Measurements from ENCODE around the gene MGAT5.

MGAT5 gene

GRCh38 chr2:134259994-134260393 is 6.1 kb downstream of the MGAT5 start:
- TF ChIP-seq EZH2phosphoT487 (IDR thresholded peaks at IDR 0.05; ENCODE audit: low read depth) = no peak
- TF ChIP-seq CTCF (IDR thresholded peaks at IDR 0.05; ENCODE audit: low read depth, low read length) = no peak
- H2AFZ ChIP-seq (ENCODE audit: low read depth, low read length) = no peak overlapping the region
- H3K4me3 ChIP-seq (ENCODE audit: low read length) = no peak overlapping the region
- H3K27ac ChIP-seq (ENCODE audit: low read length) = no peak overlapping the region
- peaks cover 27% of the 10 kb centered on the region for H3K27me3 ChIP-seq (ENCODE audit: low read depth, low read length)
- H3K9ac ChIP-seq (ENCODE audit: low read length) = no peak overlapping the region
- H3K4me1 ChIP-seq (ENCODE audit: low read length) = peaks cover 26% of the 10 kb centered on the region
- H3K9me3 ChIP-seq (ENCODE audit: insufficient read depth, low read length) = no peaks in the 10 kb centered on the region
- no peaks in the 10 kb centered on the region for H3K79me2 ChIP-seq (ENCODE audit: low read length)
- H3K36me3 ChIP-seq (replicated peaks; ENCODE audit: low read depth, low read length) = peaks cover under 1% of the 10 kb centered on the region
- peaks cover 36% of the 10 kb centered on the region for H4K20me1 ChIP-seq (ENCODE audit: insufficient read depth, low read length)
- peak overlapping the region; percentile 8; the same call in 1 of the 2 replicates for H3K4me2 ChIP-seq (ENCODE audit: low read length)

GRCh38 chr2:134260713-134261112 is 6.8 kb downstream of the MGAT5 start:
- H3K27ac ChIP-seq (ENCODE audit: low read length) = no peak overlapping the region
- H3K27me3 ChIP-seq (ENCODE audit: low read depth, low read length) = peaks cover 27% of the 10 kb centered on the region

GRCh38 chr2:134261398-134262131 is 7.7 kb downstream of the MGAT5 start:
- H3K4me1 ChIP-seq (ENCODE audit: low read length) = peaks cover 25% of the 10 kb centered on the region
- TF ChIP-seq EZH2phosphoT487 (IDR thresholded peaks at IDR 0.05; ENCODE audit: low read depth) = no peak
- TF ChIP-seq CTCF (IDR thresholded peaks at IDR 0.05; ENCODE audit: low read depth, low read length) = no peak
- peaks cover 36% of the 10 kb centered on the region for H4K20me1 ChIP-seq (ENCODE audit: insufficient read depth, low read length)
- no peak overlapping the region for H2AFZ ChIP-seq (ENCODE audit: low read depth, low read length)
- no peaks in the 10 kb centered on the region for H3K79me2 ChIP-seq (ENCODE audit: low read length)
- peak overlapping the region; percentile 34 for H3K4me2 ChIP-seq (ENCODE audit: low read length)
- H3K36me3 ChIP-seq (replicated peaks; ENCODE audit: low read depth, low read length) = no peaks in the 10 kb centered on the region
- H3K9ac ChIP-seq (ENCODE audit: low read length) = no peak overlapping the region
- H3K27ac ChIP-seq (ENCODE audit: low read length) = no peak overlapping the region
- peaks cover 24% of the 10 kb centered on the region for H3K27me3 ChIP-seq (ENCODE audit: low read depth, low read length)
- H3K9me3 ChIP-seq (ENCODE audit: insufficient read depth, low read length) = no peaks in the 10 kb centered on the region
- H3K4me3 ChIP-seq (ENCODE audit: low read length) = no peak overlapping the region

More at GRCh38 chr2:134260713-134261112, 6.8 kb downstream of the MGAT5 start:
- no peak for TF ChIP-seq EZH2phosphoT487 (IDR thresholded peaks at IDR 0.05; ENCODE audit: low read depth)
- TF ChIP-seq CTCF (IDR thresholded peaks at IDR 0.05; ENCODE audit: low read depth, low read length) = no peak
- Histone ChIP-seq H3K36me3 (replicated peaks; ENCODE audit: low read depth, low read length) (no peaks in the 10 kb centered on the region), H3K4me1 (ENCODE audit: low read length) (peaks cover 25% of the 10 kb centered on the region), H4K20me1 (ENCODE audit: insufficient read depth, low read length) (peaks cover 36% of the 10 kb centered on the region), H3K9ac (ENCODE audit: low read length) (no peak overlapping the region), H3K4me2 (ENCODE audit: low read length) (0 out of 2 replicates have a peak overlapping the region, but pooled peaks have one; percentile 34), H3K4me3 (ENCODE audit: low read length) (no peak overlapping the region), H2AFZ (ENCODE audit: low read depth, low read length) (no peak overlapping the region), H3K9me3 (ENCODE audit: insufficient read depth, low read length) (no peaks in the 10 kb centered on the region), H3K79me2 (ENCODE audit: low read length) (no peaks in the 10 kb centered on the region)

GRCh38 chr2:134262684-134263083 is 8.8 kb downstream of the MGAT5 start:
- H4K20me1 ChIP-seq (ENCODE audit: insufficient read depth, low read length) = peaks cover 42% of the 10 kb centered on the region
- H3K4me3 ChIP-seq (ENCODE audit: low read length) = no peak overlapping the region
- H3K79me2 ChIP-seq (ENCODE audit: low read length) = no peaks in the 10 kb centered on the region
- no peak overlapping the region for H3K9ac ChIP-seq (ENCODE audit: low read length)
- H3K27me3 ChIP-seq (ENCODE audit: low read depth, low read length) = peaks cover 24% of the 10 kb centered on the region
- no peak overlapping the region for H2AFZ ChIP-seq (ENCODE audit: low read depth, low read length)
- peaks cover 25% of the 10 kb centered on the region for H3K4me1 ChIP-seq (ENCODE audit: low read length)
- H3K36me3 ChIP-seq (replicated peaks; ENCODE audit: low read depth, low read length) = no peaks in the 10 kb centered on the region
- TF ChIP-seq CTCF (IDR thresholded peaks at IDR 0.05; ENCODE audit: low read depth, low read length) = no peak
- TF ChIP-seq EZH2phosphoT487 (IDR thresholded peaks at IDR 0.05; ENCODE audit: low read depth) = no peak
- H3K9me3 ChIP-seq (ENCODE audit: insufficient read depth, low read length) = no peaks in the 10 kb centered on the region
- no peak overlapping the region for H3K27ac ChIP-seq (ENCODE audit: low read length)
- H3K4me2 ChIP-seq (ENCODE audit: low read length) = no peak overlapping the region

All from OCI-LY3 (cell line).